HEK293T (cell line): Measurements from ENCODE around the gene PBX1.

Experiments used
- ARNT ChIP-seq: fragments of 450-650 bp; IDR thresholded peaks from 2 replicates; pipeline ENCODE4 v1.6.1; 2017; ENCODE audit warnings: mild to moderate bottlenecking
- BHLHE40 ChIP-seq: fragments of 450-650 bp; IDR thresholded peaks from 2 replicates; pipeline ENCODE4 v1.6.1; 2016; ENCODE audit warnings: mild to moderate bottlenecking, moderate library complexity, borderline replicate concordance
- CTBP1 ChIP-seq: fragments of 450-650 bp; IDR thresholded peaks from 2 replicates; pipeline ENCODE4 v1.6.1; 2016; ENCODE audit warnings: borderline replicate concordance
- ELF4 ChIP-seq: fragments of 450-650 bp; IDR thresholded peaks from 2 replicates; pipeline ENCODE4 v1.6.1; 2017; ENCODE audit warnings: antibody characterized with exemption
- FOXA1 ChIP-seq: fragments of 450-650 bp; IDR thresholded peaks from 2 replicates; pipeline ENCODE4 v1.6.1; 2016; ENCODE audit warnings: mild to moderate bottlenecking
- FOXK2 ChIP-seq: fragments of 450-650 bp; IDR thresholded peaks from 2 replicates; pipeline ENCODE4 v1.6.1; 2016; ENCODE audit warnings: mild to moderate bottlenecking
- FOXM1 ChIP-seq: fragments of 450-650 bp; IDR thresholded peaks from 2 replicates; pipeline ENCODE4 v1.6.1; 2017; ENCODE audit warnings: mild to moderate bottlenecking, borderline replicate concordance
- HDGF ChIP-seq: fragments of 450-650 bp; IDR thresholded peaks from 2 replicates; pipeline ENCODE4 v1.6.1; 2017; ENCODE audit warnings: antibody characterized with exemption, borderline replicate concordance
- LEF1 ChIP-seq: fragments of 450-650 bp; IDR thresholded peaks from 2 replicates; pipeline ENCODE4 v1.6.1; 2017; ENCODE audit warnings: mild to moderate bottlenecking, borderline replicate concordance
- NFRKB ChIP-seq: fragments of 450-650 bp; IDR thresholded peaks from 2 replicates; pipeline ENCODE4 v1.6.1; 2016; ENCODE audit warnings: mild to moderate bottlenecking, moderate library complexity
- SP1 ChIP-seq: fragments of 450-650 bp; IDR thresholded peaks from 2 replicates; pipeline ENCODE4 v1.6.1; 2017
- SUZ12 ChIP-seq: fragments of 450-650 bp; IDR thresholded peaks from 2 replicates; pipeline ENCODE4 v1.6.1; 2016; ENCODE audit warnings: mild to moderate bottlenecking
- TARDBP ChIP-seq: fragments of 450-650 bp; IDR thresholded peaks from 2 replicates; pipeline ENCODE4 v1.6.1; 2016
- TF ChIP-seq, protein P1 (sequence below): fragments of 450-650 bp; IDR thresholded peaks from 2 replicates; pipeline ENCODE4 v1.6.1; 2016

DNA sequence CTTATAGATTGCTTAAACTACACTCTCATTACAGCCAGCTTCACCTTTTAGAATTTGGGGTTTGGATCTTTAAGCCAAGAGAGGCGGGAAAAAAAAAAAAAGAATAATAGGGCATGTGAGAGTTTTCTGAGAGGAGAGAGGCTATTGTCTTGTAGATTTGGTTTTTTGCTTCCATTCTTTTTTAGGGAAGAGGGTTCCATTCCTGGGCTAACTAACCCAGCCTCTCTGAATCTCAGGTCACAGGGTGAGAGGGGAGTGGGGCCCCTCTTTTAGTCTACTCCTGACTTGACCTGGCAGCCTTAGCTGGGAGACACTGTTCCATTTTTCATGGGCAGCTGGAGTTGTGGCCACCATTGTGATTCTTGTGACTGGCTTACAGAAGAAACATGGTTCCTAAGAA is 24.2 kb downstream of the PBX1 start:
- TF ChIP-seq LEF1 (no peak), TARDBP (no peak), FOXK2 (no peak), FOXM1 (no peak), HDGF (no peak), CTBP1 (no peak), BHLHE40 (no peak), ARNT (no peak), FOXA1 (no peak), SP1 (no peak), SUZ12 (no peak), ELF4 (no peak), NFRKB (no peak)
- TF ChIP-seq, protein P1, sequence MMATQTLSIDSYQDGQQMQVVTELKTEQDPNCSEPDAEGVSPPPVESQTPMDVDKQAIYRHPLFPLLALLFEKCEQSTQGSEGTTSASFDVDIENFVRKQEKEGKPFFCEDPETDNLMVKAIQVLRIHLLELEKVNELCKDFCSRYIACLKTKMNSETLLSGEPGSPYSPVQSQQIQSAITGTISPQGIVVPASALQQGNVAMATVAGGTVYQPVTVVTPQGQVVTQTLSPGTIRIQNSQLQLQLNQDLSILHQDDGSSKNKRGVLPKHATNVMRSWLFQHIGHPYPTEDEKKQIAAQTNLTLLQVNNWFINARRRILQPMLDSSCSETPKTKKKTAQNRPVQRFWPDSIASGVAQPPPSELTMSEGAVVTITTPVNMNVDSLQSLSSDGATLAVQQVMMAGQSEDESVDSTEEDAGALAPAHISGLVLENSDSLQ: no peak
